DND-41 (cell line): Measurements from ENCODE around the gene NOTCH2.
"Not testable (repeated sequence)": the region's sequence is repeated elsewhere in the genome, so short reads cannot be mapped to it uniquely, and the experiment has no call there.

Source experiments
- EZH2 ChIP-seq: IDR thresholded peaks from 3 replicates; pipeline ENCODE4 v1.6.1; 2012; ENCODE audit warnings: borderline replicate concordance, low read depth, mild to moderate bottlenecking, moderate library complexity, low read length, inconsistent platforms; ENCODE audit not compliant: severe bottlenecking
- TF ChIP-seq, protein P1 (sequence below): IDR thresholded peaks from 2 replicates; pipeline ENCODE4 v1.5.1; 2012; ENCODE audit warnings: borderline replicate concordance, low read length, moderate library complexity, mild to moderate bottlenecking; ENCODE audit not compliant: poor library complexity, severe bottlenecking; ENCODE audit errors: extremely low read depth

DNA sequence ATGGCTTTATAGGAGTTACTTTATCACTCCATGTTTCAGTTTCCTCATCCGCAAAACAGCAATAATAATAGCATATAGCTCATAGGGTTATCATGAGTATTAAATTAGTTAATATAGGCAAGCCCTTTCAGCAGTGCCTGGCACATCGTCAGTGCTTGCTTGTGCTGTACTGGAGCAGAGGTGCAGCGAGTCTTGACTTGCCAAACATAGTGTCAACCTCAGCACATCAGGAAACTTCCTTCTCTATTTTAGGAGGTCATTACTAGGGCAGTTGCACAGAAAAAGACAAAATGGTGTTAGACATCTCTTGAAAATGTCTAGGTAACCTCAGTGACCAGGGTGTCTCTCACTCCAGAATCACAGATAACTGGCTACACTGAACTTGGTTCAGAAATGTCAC is 34.3 kb upstream of the NOTCH2 start:
- TF ChIP-seq, protein P1, sequence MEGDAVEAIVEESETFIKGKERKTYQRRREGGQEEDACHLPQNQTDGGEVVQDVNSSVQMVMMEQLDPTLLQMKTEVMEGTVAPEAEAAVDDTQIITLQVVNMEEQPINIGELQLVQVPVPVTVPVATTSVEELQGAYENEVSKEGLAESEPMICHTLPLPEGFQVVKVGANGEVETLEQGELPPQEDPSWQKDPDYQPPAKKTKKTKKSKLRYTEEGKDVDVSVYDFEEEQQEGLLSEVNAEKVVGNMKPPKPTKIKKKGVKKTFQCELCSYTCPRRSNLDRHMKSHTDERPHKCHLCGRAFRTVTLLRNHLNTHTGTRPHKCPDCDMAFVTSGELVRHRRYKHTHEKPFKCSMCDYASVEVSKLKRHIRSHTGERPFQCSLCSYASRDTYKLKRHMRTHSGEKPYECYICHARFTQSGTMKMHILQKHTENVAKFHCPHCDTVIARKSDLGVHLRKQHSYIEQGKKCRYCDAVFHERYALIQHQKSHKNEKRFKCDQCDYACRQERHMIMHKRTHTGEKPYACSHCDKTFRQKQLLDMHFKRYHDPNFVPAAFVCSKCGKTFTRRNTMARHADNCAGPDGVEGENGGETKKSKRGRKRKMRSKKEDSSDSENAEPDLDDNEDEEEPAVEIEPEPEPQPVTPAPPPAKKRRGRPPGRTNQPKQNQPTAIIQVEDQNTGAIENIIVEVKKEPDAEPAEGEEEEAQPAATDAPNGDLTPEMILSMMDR: not testable (repeated sequence)
- not testable (repeated sequence) for TF ChIP-seq EZH2
